Activated CD4-positive, alpha-beta T cell treated with anti-CD3 and anti-CD28 coated beads for 24 hours (primary cell): ENCODE data around the gene OPTN.
"Not testable (repeated sequence)": the region's sequence is repeated elsewhere in the genome, so short reads cannot be mapped to it uniquely, and the experiment has no call there.

Source experiments
- DNase-seq, 2 donors: peaks; one replicate each; pipeline ENCODE4 v3.0.0-alpha.2; 2020; ENCODE audit warnings: low read depth in 2 of 2

Gene OPTN

GRCh38 chr10:13120786-13121499 lies 21.0 kb downstream of the OPTN start:
- no peak for DNase-seq

- DNase-seq = no peak
Observed at GRCh38 chr10:13121500-13121854, 21.5 kb downstream of the OPTN start.

GRCh38 chr10:13136651-13137050 lies 36.7 kb downstream of the OPTN start:
- DNase-seq = no peak

DNA sequence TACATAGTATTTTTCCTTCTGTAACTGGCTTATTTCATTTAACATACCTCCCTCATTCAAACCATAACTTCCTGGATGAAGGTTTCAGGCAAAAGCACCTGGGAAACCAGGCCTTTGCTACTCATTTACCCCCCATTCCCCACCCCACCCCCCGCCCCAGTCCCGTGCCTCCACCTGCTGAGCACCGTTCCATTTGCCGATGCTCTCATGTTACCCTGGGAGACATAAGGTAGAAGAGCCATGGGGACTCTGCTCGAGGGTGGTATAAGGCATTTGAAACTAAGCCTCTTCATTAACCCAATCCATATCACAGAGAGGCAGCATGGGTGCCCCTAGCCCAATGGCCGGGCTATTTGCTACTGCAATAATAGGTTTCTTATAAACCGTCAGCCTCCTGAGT lies 39.2 kb downstream of the OPTN start:
- DNase-seq = no peak

GRCh38 chr10:13139676-13140075 lies 39.7 kb downstream of the OPTN start:
- DNase-seq = no peak

DNA sequence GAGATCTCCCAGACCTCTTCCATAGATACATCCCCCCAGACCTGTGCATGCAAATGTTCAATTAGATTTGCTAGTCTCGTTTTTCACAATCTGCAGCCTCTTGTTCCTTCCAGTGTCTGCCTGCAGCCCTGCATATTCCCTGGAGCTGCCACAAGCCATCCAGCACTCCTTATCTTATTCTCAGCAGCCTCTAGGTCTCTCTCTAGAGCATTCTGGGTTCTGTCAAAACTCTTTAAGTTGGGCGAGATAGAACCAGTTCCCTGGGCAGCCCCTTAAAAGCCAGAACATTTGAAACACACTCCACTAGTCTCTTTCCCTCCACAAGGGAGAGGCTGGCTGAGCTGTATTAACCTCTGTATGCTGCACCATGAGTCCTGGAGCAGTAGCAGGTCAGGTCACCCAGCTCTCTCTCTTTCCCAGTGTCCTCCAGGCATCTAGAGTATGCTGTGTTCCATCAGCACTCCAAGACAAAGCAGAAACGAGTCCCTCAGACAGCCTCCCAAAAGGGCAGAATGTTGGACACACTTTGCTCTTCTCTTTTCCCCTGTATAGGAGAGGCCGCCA lies 40.7 kb downstream of the OPTN start:
- DNase-seq = no peak

DNA sequence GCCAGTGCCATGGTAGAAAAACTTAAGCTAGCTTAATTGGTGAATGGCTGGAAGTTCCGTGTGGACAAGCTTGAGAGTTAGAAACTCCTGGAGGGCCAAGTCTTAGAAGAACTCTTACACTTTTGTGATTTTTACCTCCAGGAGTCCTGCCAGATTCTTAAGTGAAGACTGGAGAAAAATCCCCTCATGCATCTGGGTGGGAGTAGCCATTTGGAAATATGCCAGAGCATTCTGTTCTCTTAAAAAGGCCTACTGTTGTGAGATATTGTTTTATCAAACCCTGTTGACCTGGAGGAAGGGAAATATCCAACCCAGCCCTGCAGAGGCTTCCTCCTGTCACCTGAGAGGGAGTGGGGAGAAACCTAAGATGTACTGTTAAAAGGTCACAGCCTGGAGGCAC lies 43.8 kb downstream of the OPTN start:
- DNase-seq = no peak

GRCh38 chr10:13144814-13145213 lies 44.9 kb downstream of the OPTN start:
- no peak for DNase-seq

DNA sequence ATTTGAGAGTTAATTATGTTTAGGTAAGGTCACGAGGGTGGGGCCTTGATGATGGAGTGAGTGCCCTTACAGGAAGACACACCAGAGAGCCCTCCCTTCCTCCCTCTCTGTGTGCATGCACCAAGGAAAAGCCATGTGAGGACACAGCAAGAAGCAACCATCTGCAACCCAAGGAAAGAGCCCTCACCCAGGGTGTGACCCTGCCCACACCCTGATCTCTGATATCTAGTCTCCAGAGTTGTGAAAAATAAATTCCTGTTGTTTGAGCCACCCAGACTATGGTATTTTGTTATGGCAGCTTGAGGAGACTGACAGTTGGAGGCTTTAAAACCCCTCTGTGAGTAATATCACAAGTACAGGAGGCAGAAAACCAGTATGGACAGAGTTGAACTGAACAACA lies 46.4 kb downstream of the OPTN start:
- DNase-seq = no peak

- no peak for DNase-seq
Observed at GRCh38 chr10:13147161-13147560, 47.2 kb downstream of the OPTN start.

- DNase-seq = no peak
Observed at GRCh38 chr10:13152296-13152695, 52.3 kb downstream of the OPTN start.

DNA sequence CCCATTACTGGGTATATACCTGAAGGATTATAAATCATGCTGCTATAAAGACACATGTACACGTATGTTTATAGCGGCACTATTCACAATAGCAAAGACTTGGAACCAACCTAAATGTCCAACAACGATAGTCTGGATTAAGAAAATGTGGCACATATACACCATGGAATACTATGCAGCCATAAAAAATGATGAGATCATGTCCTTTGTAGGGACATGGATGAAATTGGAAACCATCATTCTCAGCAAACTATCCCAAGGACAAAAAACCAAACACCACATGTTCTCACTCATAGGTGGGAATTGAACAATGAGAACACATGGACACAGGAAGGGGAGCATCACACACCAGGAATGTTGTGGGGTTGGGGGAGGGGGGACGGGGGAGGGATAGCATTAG lies 55.9 kb downstream of the OPTN start:
- DNase-seq = not testable (repeated sequence)

DNA sequence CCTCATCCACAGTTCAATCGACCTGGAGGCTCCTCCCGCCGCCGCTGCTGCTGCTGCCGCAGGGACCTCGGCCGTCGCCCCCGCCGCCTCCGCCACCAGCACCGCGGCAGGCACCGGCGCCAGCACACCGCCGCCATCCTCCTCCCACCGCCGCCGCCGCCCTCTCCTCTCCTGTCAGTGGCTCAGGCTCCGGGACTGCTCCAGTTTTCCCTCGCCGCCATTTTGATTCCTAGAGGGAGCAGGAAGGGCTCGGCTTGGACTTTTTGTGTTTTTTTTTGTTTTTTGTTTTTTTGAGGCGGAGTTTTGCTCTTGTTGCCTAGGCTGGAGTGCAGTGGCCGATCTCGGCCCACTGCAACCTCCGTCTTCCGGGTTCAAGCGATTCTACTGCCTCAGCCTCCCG lies 58.4 kb downstream of the OPTN start:
- no peak for DNase-seq

- DNase-seq = peak; percentile 94 to 96
Observed at GRCh38 chr10:13160934-13161856, 61.2 kb downstream of the OPTN start, which contains the start of gene MCM10. TSS of gene MCM10 (plus strand) at chr10:13161558. CDS start at chr10:13164203, 2,645 bp downstream.

DNA sequence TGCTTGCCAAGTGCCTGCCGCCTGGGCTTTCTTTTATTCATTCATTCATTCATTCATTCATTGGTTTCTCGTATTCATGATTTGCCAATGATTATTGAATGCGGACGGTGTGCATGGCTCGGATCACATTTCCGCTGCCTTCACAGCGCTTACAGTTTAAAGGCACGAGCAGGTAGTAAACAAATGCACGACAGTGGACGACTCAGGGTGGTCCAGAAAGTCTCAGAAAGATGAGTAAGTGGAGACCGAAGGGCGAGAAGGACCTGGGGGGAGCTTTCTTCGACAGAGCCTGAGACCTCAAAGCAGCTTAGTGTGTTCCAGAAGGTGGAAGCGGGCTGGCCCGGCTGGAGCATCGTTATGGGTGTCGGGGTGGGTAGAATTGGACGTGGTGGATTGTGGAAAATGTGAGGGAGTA lies 61.9 kb downstream of the OPTN start:
- no peak for DNase-seq

- no peak for DNase-seq
Observed at GRCh38 chr10:13163859-13164258, 63.9 kb downstream of the OPTN start.

GRCh38 chr10:13165177-13165576 lies 65.2 kb downstream of the OPTN start:
- DNase-seq = no peak

DNA sequence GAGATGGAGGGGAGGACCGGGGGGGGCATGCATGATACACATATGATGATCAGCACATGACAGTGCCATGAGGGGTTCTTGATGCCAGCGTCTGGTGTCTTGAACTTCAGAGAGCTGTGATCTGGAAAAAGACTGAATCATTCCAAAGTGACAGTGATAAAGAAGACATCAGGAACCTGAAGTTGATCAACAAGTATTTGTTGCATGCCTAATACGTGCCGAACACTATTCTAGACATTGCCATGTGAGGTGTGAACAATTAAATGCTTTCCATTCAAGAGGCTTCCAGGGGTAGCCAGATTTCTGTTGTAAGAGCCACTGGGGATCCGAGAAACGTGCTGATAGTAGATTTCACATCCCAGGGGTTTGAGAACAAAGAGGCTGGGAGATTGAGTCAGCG lies 67.6 kb downstream of the OPTN start:
- DNase-seq = no peak

GRCh38 chr10:13168781-13169180 lies 68.8 kb downstream of the OPTN start:
- no peak for DNase-seq

- DNase-seq = no peak
Observed at GRCh38 chr10:13173616-13174015, 73.7 kb downstream of the OPTN start.

DNA sequence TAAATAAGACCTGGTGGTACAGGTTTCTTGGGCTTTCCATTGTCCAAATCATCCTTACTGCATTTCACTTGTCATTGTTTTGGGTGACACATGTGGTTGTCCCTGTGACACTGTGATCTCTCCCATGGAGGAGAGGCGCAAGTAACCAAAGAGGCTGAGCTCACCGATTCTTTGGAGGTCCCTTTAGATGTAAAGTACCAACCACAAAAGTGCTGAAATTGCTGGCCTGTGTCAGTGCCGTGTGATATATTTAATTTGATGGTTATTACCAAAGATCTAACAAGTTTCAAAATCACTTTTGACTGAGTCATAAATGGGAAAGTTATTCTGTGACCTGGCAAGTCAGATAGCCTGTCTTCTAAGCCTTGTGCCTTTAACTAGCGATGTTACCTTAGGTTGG lies 80.8 kb downstream of the OPTN start:
- no peak for DNase-seq

DNA sequence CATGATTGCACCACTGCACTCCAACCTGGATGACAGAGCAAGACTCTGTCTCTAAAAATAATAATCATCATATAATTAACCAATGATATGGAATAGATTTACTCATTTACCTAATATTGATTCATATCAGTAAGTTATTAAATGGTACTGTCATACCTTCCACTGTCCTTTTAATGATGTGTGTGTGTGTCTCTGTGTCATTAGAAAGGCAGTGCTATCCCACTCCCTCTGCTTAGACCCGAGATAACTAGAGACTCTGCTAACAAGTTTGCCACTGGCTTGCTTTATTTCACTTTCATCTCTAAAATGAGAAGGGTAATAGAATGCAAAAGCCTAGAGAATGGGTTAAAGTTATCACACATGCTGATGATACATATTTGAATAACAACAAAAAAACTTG lies 82.5 kb downstream of the OPTN start:
- DNase-seq = no peak

GRCh38 chr10:13183625-13184024 lies 83.7 kb downstream of the OPTN start:
- DNase-seq = no peak
